NCI-H748 treated with DMSO at 0.1 percent for 48 hours (cell line): ENCODE data around the gene SRRM1.

Experiments used
- DNase-seq: peaks from one replicate; lab custom pipeline; 2025; lab: John Stamatoyannopoulos, UW

SRRM1 gene

GRCh38 chr1:24642481-24643362 is at the start of gene SRRM1:
TSS of gene SRRM1 (plus strand) at chr1:24643302. CDS start at chr1:24643327, 25 bp downstream.
- DNase-seq = peak; percentile 92

GRCh38 chr1:24594328-24594598 is 48.8 kb upstream of the SRRM1 start:
- DNase-seq = no peak

GRCh38 chr1:24596401-24596880 is 46.7 kb upstream of the SRRM1 start:
- DNase-seq = no peak

- no peak for DNase-seq
Measured at GRCh38 chr1:24599265-24599664, 43.8 kb upstream of the SRRM1 start.

GRCh38 chr1:24600551-24600950 is 42.6 kb upstream of the SRRM1 start:
- no peak for DNase-seq

GRCh38 chr1:24605534-24606295 is 37.4 kb upstream of the SRRM1 start:
- DNase-seq = no peak

GRCh38 chr1:24606296-24606605 is 36.9 kb upstream of the SRRM1 start:
- no peak for DNase-seq

- DNase-seq = no peak
Measured at GRCh38 chr1:24606621-24607020, 36.5 kb upstream of the SRRM1 start.

GRCh38 chr1:24609949-24610517 is 33.1 kb upstream of the SRRM1 start:
- no peak for DNase-seq

GRCh38 chr1:24619376-24619775 is 23.7 kb upstream of the SRRM1 start:
- DNase-seq = no peak

- DNase-seq = no peak
Measured at GRCh38 chr1:24620678-24621077, 22.4 kb upstream of the SRRM1 start.

GRCh38 chr1:24621121-24621520 is 22.0 kb upstream of the SRRM1 start:
- DNase-seq = no peak

GRCh38 chr1:24622218-24622617 is 20.9 kb upstream of the SRRM1 start:
- no peak for DNase-seq

- no peak for DNase-seq
Measured at GRCh38 chr1:24632832-24633175, 10.3 kb upstream of the SRRM1 start.

- peak; percentile 37 for DNase-seq
Measured at GRCh38 chr1:24635195-24635843, 7.8 kb upstream of the SRRM1 start.

- DNase-seq = no peak
Measured at GRCh38 chr1:24636661-24637357, 6.3 kb upstream of the SRRM1 start.

- DNase-seq = no peak
Measured at GRCh38 chr1:24639094-24639493, 4.0 kb upstream of the SRRM1 start.

GRCh38 chr1:24639881-24640280 is 3.2 kb upstream of the SRRM1 start:
- no peak for DNase-seq

GRCh38 chr1:24640288-24640687 is 2.8 kb upstream of the SRRM1 start:
- DNase-seq = no peak

GRCh38 chr1:24641646-24642151 is 1.4 kb upstream of the SRRM1 start:
- DNase-seq = no peak

- DNase-seq = no peak
Measured at GRCh38 chr1:24643363-24644099, 429 bp downstream of the SRRM1 start.
